Measurements from ENCODE around the gene AP1G2.

Gene AP1G2

GRCh38 chr14:23522643-23523198, 44.9 kb downstream of the AP1G2 start:
- no peak overlapping the region for H4K8ac ChIP-seq (ENCODE audit: low read length)
- H3K4me1 ChIP-seq (ENCODE audit: control insufficient read depth, insufficient read depth, low read depth, low read length), result peaks cover 6% of the 10 kb centered on the region
- H2BK5ac ChIP-seq (ENCODE audit: low read depth, low read length, poor library complexity, severe bottlenecking), result no peak overlapping the region
- no peak overlapping the region for H3K4ac ChIP-seq (ENCODE audit: low read depth in 1 of 2, low read length in 2 of 2)
- H3K9ac ChIP-seq (ENCODE audit: low read length), result no peak overlapping the region
- no peak overlapping the region for H2BK15ac ChIP-seq (ENCODE audit: low read depth, poor library complexity, severe bottlenecking)
- no peak overlapping the region for H3K4me2 ChIP-seq (ENCODE audit: low read length, poor library complexity, severe bottlenecking)
- no peak overlapping the region for H3K27ac ChIP-seq (ENCODE audit: low read length, poor library complexity, severe bottlenecking)
- 84% methylated on average over 1 of the region's 9 CpGs for WGBS
- no peak overlapping the region for H3K23ac ChIP-seq (ENCODE audit: low read length in 2 of 2)
- no peak overlapping the region for H4K91ac ChIP-seq (ENCODE audit: low read length)
- H3K14ac ChIP-seq (ENCODE audit: low read length in 2 of 2), result no peak overlapping the region
- no peaks in the 10 kb centered on the region for H3K9me3 ChIP-seq (ENCODE audit: control insufficient read depth, low read length)
- peaks cover 0 to 44% of the 10 kb centered on the region in 2 experiments for H3K36me3 ChIP-seq (ENCODE audit: control insufficient read depth in 1 of 2, insufficient read depth in 2 of 2, low read depth in 1 of 2, low read length in 2 of 2)
- no peaks in the 10 kb centered on the region for H3K27me3 ChIP-seq (ENCODE audit: control insufficient read depth in 1 of 2, insufficient read depth in 1 of 2, low read length in 2 of 2)
- no peak overlapping the region for H2BK12ac ChIP-seq (ENCODE audit: low read length in 2 of 2)
- no peaks in the 10 kb centered on the region for H3K79me1 ChIP-seq (replicated peaks; ENCODE audit: low read length, poor library complexity, severe bottlenecking)
- H3K4me3 ChIP-seq (ENCODE audit: insufficient read depth in 1 of 2, low read depth in 1 of 2, low read length in 2 of 2), result no peak overlapping the region
- H2AK5ac ChIP-seq (ENCODE audit: low read length, severe bottlenecking), result no peak overlapping the region
- no peak overlapping the region for H2BK120ac ChIP-seq (ENCODE audit: low read depth, low read length)
- no peak overlapping the region for H3K18ac ChIP-seq (ENCODE audit: low read depth in 1 of 2, low read length in 2 of 2)
- no peak overlapping the region for H2AFZ ChIP-seq (ENCODE audit: low read depth, low read length)
- no peak for DNase-seq

DNA sequence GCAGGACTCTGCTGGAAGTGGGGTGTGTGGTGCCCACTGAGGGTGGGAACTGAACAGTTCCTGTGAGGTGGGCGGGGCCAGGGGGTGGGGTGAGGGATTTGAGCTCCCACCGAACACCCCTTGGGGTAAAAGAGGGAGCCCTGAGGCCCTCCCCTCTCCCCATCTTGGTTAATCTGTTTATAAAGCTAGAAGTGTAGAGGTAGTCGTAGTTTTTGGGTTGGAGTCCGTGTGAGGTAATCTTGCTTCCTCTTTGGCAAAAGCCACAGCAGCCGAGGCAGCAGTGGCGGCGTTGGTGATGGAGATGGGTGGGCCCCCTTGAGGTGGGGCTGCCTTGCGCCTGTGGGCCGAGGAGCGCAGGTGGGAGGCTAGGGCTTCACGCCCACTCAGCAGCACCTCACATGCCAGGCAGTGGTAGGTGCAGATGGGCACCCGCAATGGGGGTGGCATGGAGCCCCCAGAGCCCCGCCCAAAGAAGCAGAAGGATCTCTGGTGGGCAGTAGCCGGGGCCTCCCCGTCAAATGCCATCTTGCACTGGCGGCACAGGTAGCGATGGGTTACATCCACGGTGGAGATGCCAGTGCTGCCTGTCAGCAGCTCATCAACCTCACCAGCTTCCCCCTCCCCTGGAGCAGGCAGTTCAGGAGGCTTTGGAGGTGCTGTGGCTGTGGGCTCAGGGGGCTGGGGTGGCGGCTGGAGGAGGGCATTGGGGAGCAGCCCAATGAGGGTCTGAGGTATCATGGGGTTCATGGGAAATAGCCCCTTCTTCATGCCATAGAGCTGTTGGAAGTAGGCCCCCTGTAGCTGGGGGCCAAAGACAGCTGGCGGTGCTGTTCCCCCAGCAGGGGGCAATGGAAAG, 45.6 kb downstream of the AP1G2 start:
- H3K79me1 ChIP-seq (replicated peaks; ENCODE audit: low read length, poor library complexity, severe bottlenecking), result no peaks in the 10 kb centered on the region
- H3K27me3 ChIP-seq (ENCODE audit: control insufficient read depth in 1 of 2, insufficient read depth in 1 of 2, low read length in 2 of 2), result no peaks in the 10 kb centered on the region
- 97% methylated on average over 16 of the region's 20 CpGs for WGBS
- no peak overlapping the region for H3K4ac ChIP-seq (ENCODE audit: low read depth in 1 of 2, low read length in 2 of 2)
- no peak for DNase-seq
- no peak overlapping the region for H2BK120ac ChIP-seq (ENCODE audit: low read depth, low read length)
- no peak overlapping the region for H2BK12ac ChIP-seq (ENCODE audit: low read length in 2 of 2)
- no peak overlapping the region for H3K27ac ChIP-seq (ENCODE audit: low read length, poor library complexity, severe bottlenecking)
- H2AFZ ChIP-seq (ENCODE audit: low read depth, low read length), result no peak overlapping the region
- no peak overlapping the region for H3K4me2 ChIP-seq (ENCODE audit: low read length, poor library complexity, severe bottlenecking)
- H3K23ac ChIP-seq (ENCODE audit: low read length in 2 of 2), result no peak overlapping the region
- H3K36me3 ChIP-seq (ENCODE audit: control insufficient read depth in 1 of 2, insufficient read depth in 2 of 2, low read depth in 1 of 2, low read length in 2 of 2), result peaks cover 0 to 39% of the 10 kb centered on the region in 2 experiments
- no peak overlapping the region for H2BK15ac ChIP-seq (ENCODE audit: low read depth, poor library complexity, severe bottlenecking)
- no peaks in the 10 kb centered on the region for H3K9me3 ChIP-seq (ENCODE audit: control insufficient read depth, low read length)
- no peak overlapping the region for H3K9ac ChIP-seq (ENCODE audit: low read length)
- H2BK5ac ChIP-seq (ENCODE audit: low read depth, low read length, poor library complexity, severe bottlenecking), result no peak overlapping the region
- H3K18ac ChIP-seq (ENCODE audit: low read depth in 1 of 2, low read length in 2 of 2), result no peak overlapping the region
- no peak overlapping the region for H3K4me3 ChIP-seq (ENCODE audit: insufficient read depth in 1 of 2, low read depth in 1 of 2, low read length in 2 of 2)
- H3K14ac ChIP-seq (ENCODE audit: low read length in 2 of 2), result no peak overlapping the region
- no peak overlapping the region for H4K8ac ChIP-seq (ENCODE audit: low read length)
- H4K91ac ChIP-seq (ENCODE audit: low read length), result no peak overlapping the region
- no peak overlapping the region for H2AK5ac ChIP-seq (ENCODE audit: low read length, severe bottlenecking)
- peaks cover 4% of the 10 kb centered on the region for H3K4me1 ChIP-seq (ENCODE audit: control insufficient read depth, insufficient read depth, low read depth, low read length)

GRCh38 chr14:23520899-23521533, 46.6 kb downstream of the AP1G2 start:
- no peak for DNase-seq
- Histone ChIP-seq H3K9ac (ENCODE audit: low read length) (no peak overlapping the region), H2BK5ac (ENCODE audit: low read depth, low read length, poor library complexity, severe bottlenecking) (no peak overlapping the region), H3K9me3 (ENCODE audit: control insufficient read depth, low read length) (no peaks in the 10 kb centered on the region), H3K23ac (ENCODE audit: low read length in 2 of 2) (no peak overlapping the region), H3K18ac (ENCODE audit: low read depth in 1 of 2, low read length in 2 of 2) (no peak overlapping the region), H3K14ac (ENCODE audit: low read length in 2 of 2) (no peak overlapping the region), H2BK15ac (ENCODE audit: low read depth, poor library complexity, severe bottlenecking) (no peak overlapping the region), H3K36me3 (ENCODE audit: control insufficient read depth in 1 of 2, insufficient read depth in 2 of 2, low read depth in 1 of 2, low read length in 2 of 2) (peaks cover 0 to 32% of the 10 kb centered on the region in 2 experiments), H4K91ac (ENCODE audit: low read length) (no peak overlapping the region), H2AK5ac (ENCODE audit: low read length, severe bottlenecking) (no peak overlapping the region), H3K4me1 (ENCODE audit: control insufficient read depth, insufficient read depth, low read depth, low read length) (peaks cover 4% of the 10 kb centered on the region), H4K8ac (ENCODE audit: low read length) (no peak overlapping the region), H2BK12ac (ENCODE audit: low read length in 2 of 2) (no peak overlapping the region), H3K79me1 (replicated peaks; ENCODE audit: low read length, poor library complexity, severe bottlenecking) (no peaks in the 10 kb centered on the region), H3K27ac (ENCODE audit: low read length, poor library complexity, severe bottlenecking) (no peak overlapping the region), H3K4ac (ENCODE audit: low read depth in 1 of 2, low read length in 2 of 2) (no peak overlapping the region), H3K27me3 (ENCODE audit: control insufficient read depth in 1 of 2, insufficient read depth in 1 of 2, low read length in 2 of 2) (no peaks in the 10 kb centered on the region), H2BK120ac (ENCODE audit: low read depth, low read length) (no peak overlapping the region), H3K4me3 (ENCODE audit: insufficient read depth in 1 of 2, low read depth in 1 of 2, low read length in 2 of 2) (no peak overlapping the region), H2AFZ (ENCODE audit: low read depth, low read length) (no peak overlapping the region), H3K4me2 (ENCODE audit: low read length, poor library complexity, severe bottlenecking) (no peak overlapping the region)
- 85% methylated on average over 14 of the region's 14 CpGs for WGBS

DNA sequence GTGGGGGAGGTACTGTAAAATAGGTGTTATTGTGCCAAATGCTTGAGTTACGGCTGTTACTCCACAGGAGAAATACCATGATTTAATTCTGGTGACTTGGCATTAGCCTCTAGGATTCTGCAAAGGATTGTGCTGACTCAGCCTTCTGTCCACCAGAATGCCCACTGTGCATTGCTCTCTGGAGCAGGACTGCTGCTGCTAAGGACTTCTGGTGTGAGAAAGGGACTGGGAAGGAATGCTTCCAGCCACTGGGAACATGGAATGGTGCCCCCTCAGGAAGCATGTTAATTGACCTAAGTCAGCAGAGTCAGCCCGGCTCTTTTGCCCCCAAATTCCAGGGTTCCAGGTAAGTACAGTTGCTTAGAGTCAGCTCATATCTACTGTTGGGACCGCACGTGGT, 48.9 kb downstream of the AP1G2 start:
- Histone ChIP-seq H2BK15ac (ENCODE audit: low read depth, poor library complexity, severe bottlenecking) (no peak overlapping the region), H2BK5ac (ENCODE audit: low read depth, low read length, poor library complexity, severe bottlenecking) (no peak overlapping the region), H2BK12ac (ENCODE audit: low read length in 2 of 2) (no peak overlapping the region), H4K91ac (ENCODE audit: low read length) (no peak overlapping the region), H4K8ac (ENCODE audit: low read length) (no peak overlapping the region), H3K14ac (ENCODE audit: low read length in 2 of 2) (no peak overlapping the region), H3K23ac (ENCODE audit: low read length in 2 of 2) (no peak overlapping the region), H3K4ac (ENCODE audit: low read depth in 1 of 2, low read length in 2 of 2) (no peak overlapping the region), H2AFZ (ENCODE audit: low read depth, low read length) (no peak overlapping the region), H3K4me1 (ENCODE audit: control insufficient read depth, insufficient read depth, low read depth, low read length) (peaks cover 4% of the 10 kb centered on the region), H3K9me3 (ENCODE audit: control insufficient read depth, low read length) (no peaks in the 10 kb centered on the region), H3K18ac (ENCODE audit: low read depth in 1 of 2, low read length in 2 of 2) (no peak overlapping the region), H3K36me3 (ENCODE audit: control insufficient read depth in 1 of 2, insufficient read depth in 2 of 2, low read depth in 1 of 2, low read length in 2 of 2) (peaks cover 0 to 23% of the 10 kb centered on the region in 2 experiments), H3K27ac (ENCODE audit: low read length, poor library complexity, severe bottlenecking) (no peak overlapping the region), H3K79me1 (replicated peaks; ENCODE audit: low read length, poor library complexity, severe bottlenecking) (no peaks in the 10 kb centered on the region), H2AK5ac (ENCODE audit: low read length, severe bottlenecking) (no peak overlapping the region), H3K9ac (ENCODE audit: low read length) (no peak overlapping the region), H3K4me3 (ENCODE audit: insufficient read depth in 1 of 2, low read depth in 1 of 2, low read length in 2 of 2) (no peak overlapping the region), H3K27me3 (ENCODE audit: control insufficient read depth in 1 of 2, insufficient read depth in 1 of 2, low read length in 2 of 2) (no peaks in the 10 kb centered on the region), H3K4me2 (ENCODE audit: low read length, poor library complexity, severe bottlenecking) (no peak overlapping the region), H2BK120ac (ENCODE audit: low read depth, low read length) (no peak overlapping the region)
- DNase-seq, result no peak
- WGBS, result 78% methylated on average over 4 of the region's 4 CpGs
